Activated T-helper 1 cell treated with anti-CD3 and anti-CD28 coated beads, Interleukin-2, amount 50 U/mL, for 16 hours (primary cell): ENCODE data around the gene SLC45A1.

ENCODE experiments used
- DNase-seq, 2 donors: peaks; one replicate each; pipeline ENCODE4 v3.0.0-alpha.2; 2020; ENCODE audit warnings: low read depth in 1 of 2, low spot score in 1 of 2

The SLC45A1 gene

DNA sequence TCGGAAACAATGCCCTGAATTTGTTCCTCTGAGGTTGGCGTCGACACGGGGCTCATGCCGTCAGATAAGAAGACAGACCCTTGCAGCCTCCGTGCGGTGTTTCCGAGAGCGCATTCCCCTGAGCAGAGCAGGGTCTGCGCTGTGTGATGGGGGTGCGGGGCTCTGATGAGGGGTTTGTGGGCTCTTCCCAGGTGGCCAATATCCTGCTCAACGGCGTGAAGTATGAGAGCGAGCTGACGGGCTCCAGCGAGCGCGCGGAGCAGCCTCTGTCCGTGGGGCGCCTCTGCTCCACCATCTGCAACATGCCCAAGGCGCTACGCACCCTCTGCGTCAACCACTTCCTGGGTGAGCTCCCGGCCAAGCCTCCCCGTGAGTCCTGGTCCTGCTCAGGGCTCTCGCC lies 17.3 kb downstream of the SLC45A1 start:
- DNase-seq, result no peak

- no peak for DNase-seq
These were observed 20.0 kb downstream of the SLC45A1 start for GRCh38 chr1:8337776-8338525.

GRCh38 chr1:8338526-8339202 lies 20.8 kb downstream of the SLC45A1 start:
- no peak for DNase-seq

DNA sequence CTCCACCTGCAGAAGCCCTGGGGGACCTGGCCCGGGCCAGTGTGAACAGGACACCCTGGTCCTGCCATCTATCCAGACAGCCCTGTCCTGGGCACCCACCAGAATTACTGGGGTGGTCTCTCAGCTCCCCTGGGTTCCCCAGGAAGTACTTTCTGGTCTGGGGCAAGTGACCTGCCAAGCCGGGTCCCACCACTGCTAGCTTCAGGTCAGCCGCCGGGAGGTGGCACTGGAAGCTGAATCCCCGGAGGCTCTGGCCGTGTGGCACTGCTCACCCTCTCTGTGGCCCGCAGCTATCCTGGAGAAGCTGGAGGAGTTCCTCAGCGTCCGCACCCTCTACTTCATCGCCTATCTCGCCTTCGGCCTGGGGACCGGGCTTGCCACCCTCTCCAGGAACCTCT lies 21.3 kb downstream of the SLC45A1 start:
- no peak for DNase-seq

DNA sequence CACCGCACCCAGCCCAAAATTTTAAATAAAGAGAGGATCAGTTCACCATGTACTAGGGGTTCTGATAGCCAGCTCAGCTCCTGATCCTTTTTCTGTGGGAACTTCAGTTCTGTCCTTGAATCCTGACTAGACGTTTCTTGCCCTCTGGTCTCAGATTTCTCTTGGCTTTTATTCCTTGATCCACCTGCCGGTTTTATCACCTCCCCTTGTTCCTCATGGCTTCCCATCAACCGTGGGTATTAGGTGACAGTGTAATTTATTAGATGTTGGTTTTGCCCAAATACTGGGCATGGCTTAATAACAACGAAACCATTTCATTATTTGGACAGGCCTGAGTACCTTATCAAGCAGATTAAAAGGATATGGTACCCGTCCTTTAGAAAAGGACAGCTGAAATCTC lies 22.5 kb downstream of the SLC45A1 start:
- no peak for DNase-seq

GRCh38 chr1:8342325-8342724 lies 24.4 kb downstream of the SLC45A1 start:
- no peak for DNase-seq

DNA sequence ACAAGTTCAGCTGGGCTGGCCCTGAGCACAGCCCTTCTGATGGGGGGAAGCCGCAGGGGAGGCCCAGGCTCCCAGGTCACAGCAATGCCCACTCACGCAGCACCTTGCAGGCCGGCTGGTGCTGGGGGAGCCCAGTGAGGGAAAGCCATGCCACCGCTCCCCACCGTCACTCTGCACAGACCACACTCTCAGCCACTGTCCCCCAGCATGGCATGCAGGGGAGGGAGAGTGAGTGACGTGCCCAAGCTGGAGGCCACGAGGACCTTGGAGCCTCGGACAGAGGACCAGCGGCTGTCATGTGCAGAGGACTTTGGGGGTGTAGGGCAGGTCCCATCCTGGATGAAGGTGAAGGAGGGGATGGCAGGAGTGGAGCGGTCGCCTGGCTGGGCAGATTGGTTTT lies 25.1 kb downstream of the SLC45A1 start:
- no peak for DNase-seq

GRCh38 chr1:8343464-8344001 lies 25.6 kb downstream of the SLC45A1 start:
- DNase-seq, result no peak

- DNase-seq, result no peak
These were observed 27.1 kb downstream of the SLC45A1 start for GRCh38 chr1:8344893-8345507.

- DNase-seq, result no peak
These were observed 27.9 kb downstream of the SLC45A1 start for GRCh38 chr1:8345621-8346415.

- no peak for DNase-seq
These were observed 29.7 kb downstream of the SLC45A1 start for GRCh38 chr1:8347635-8348034.

- no peak for DNase-seq
These were observed 30.3 kb downstream of the SLC45A1 start for GRCh38 chr1:8348047-8348776.

GRCh38 chr1:8348777-8349472 lies 31.0 kb downstream of the SLC45A1 start:
- peak; percentile 45 to 58 for DNase-seq

DNA sequence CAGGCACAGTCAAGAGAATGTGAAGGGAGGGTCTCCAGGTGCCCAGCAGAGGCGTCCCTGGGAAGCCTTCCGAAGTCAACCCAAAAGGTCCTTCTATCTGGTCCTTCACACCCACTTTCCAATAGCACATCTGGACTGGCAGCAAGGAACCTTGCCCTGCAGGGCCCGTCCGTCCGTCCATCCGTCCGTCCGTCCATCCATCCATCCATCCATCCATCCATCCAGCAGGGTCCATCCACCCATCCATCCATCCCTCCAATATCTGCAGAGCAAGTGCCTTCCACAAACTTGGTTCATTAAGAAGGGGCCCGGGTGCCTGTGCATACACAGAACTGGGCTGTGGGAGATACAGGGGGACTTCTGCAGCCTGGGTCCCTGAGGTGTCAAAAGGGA lies 31.6 kb downstream of the SLC45A1 start:
- DNase-seq, result no peak

DNA sequence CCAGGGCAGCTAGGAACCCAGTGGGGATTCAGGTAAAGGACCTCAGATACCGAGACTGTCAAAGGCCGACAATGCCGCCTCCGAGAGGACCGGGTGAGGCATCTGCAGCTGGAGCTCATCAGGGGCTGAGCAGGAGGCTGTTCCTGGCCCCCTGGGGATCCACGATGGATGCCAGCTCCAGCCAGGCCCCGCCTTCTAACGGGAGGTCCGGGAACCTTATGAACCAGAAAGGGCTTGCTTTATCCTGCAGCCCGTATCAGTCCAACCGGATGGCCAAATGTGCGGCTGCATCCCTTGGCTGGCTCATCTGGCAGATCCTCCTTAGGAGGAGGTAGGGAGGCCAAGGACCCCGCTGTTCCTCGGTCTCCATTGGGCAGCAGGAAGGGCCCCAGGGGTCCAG lies 32.0 kb downstream of the SLC45A1 start:
- no peak for DNase-seq

DNA sequence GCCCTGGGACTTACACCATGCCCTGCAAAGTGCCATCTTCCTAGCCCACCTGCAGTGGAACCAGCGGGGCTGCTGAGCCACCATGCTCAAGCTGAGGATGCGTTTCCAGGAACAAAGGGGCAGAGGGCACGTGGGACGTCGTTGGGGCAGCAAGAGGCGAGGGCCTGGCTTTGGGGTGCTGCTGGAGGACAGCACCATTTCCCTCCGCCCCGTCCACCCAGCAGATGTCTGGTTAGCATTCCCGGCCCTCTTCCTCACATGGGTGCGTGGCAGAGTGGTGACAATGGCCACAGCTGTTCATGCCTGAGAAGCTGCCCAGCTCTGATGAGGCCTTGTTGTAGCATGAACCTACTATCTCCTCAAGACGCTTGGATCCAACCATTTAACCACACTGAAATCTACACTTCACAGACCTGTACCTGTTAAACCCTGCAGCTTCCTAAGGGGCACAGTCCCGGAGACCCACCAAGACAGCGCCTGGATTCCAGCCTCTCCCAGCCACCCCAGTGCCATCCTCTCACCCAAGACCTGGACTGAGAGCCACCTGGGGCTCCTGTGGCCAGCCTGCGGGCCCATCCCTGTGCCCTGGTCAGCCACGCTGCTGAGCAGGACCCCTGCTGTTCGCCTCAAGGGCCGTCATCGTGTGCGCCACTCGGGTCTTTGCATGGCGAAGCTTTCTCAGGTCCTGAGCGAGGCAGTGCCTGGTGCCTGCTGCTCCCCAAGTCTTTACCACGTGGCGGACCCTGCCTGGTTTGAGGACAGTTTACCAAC lies 33.2 kb downstream of the SLC45A1 start:
- DNase-seq, result no peak

- DNase-seq, result no peak
These were observed 34.0 kb downstream of the SLC45A1 start for GRCh38 chr1:8351693-8352470.

DNA sequence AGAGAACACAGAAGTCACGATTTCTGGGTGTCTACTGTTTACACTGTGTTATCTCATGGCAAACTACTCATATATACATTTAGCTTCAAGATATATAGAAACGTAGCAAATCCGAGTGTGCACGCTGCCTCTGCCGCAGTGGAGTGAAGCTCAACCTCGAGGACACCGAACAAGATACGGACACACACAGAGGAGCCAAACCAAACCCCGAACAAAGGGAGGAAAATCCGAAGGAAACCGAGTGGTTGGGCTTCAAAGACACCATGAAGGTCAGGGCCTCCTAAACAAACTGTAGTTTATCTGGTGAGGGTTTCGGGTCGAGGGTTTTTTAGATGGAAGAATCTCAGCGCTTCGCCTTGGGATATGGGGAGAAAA lies 34.5 kb downstream of the SLC45A1 start:
- no peak for DNase-seq
